Measurements from ENCODE around the gene CACNB3. TPM values are rescaled to one million over a fixed set of nuclear protein-coding genes. Genes with fewer than 3 reads are reported as not detected.

CACNB3 gene
- total and polyA plus RNA-seq, 4 donors = 0.92 to 1.9 (median 1.2) TPM

- Histone ChIP-seq H3K4me3 (ENCODE audit: low read depth in 1 of 3, low read length in 3 of 3) (no peak overlapping the region), H3K27me3 (ENCODE audit: control insufficient read depth in 4 of 4, insufficient read depth in 4 of 4, low read length in 3 of 4) (no peaks in the 10 kb centered on the region), H3K36me3 (ENCODE audit: control insufficient read depth in 4 of 4, insufficient read depth in 3 of 4, low read depth in 1 of 4, low read length in 3 of 4) (peaks cover 7 to 30% (median 23%) of the 10 kb centered on the region in 4 donors), H3K9ac (ENCODE audit: low read depth in 1 of 2, low read length in 2 of 2) (no peak overlapping the region), H3K4me1 (ENCODE audit: control insufficient read depth in 4 of 4, insufficient read depth in 4 of 4, low read length in 3 of 4) (no peaks in the 10 kb centered on the region), H3K27ac (ENCODE audit: low read depth in 1 of 2, low read length in 2 of 2) (no peak overlapping the region), H3K9me3 (ENCODE audit: control insufficient read depth in 4 of 4, low read length in 3 of 4) (no peaks in the 10 kb centered on the region)
- 88% methylated on average over 15 of the region's 15 CpGs for WGBS
- DNase-seq (ENCODE audit: low spot score) = no peak
- TF ChIP-seq YY1 (IDR thresholded peaks at IDR 0.05) = no peak
- no peak for TF ChIP-seq FOXA2 (IDR thresholded peaks at IDR 0.05)
- TF ChIP-seq, protein P1, sequence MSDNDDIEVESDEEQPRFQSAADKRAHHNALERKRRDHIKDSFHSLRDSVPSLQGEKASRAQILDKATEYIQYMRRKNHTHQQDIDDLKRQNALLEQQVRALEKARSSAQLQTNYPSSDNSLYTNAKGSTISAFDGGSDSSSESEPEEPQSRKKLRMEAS (IDR thresholded peaks at IDR 0.05) = no peak
- no peak for TF ChIP-seq FOXA1 (IDR thresholded peaks at IDR 0.05)
- no peak for TF ChIP-seq RXRA (IDR thresholded peaks at IDR 0.05)
- TF ChIP-seq TAF1 (conservative IDR thresholded peaks at IDR 0.05) = no peak
- TF ChIP-seq HNF4A (conservative IDR thresholded peaks at IDR 0.05) = no peak
- TF ChIP-seq, protein P2, sequence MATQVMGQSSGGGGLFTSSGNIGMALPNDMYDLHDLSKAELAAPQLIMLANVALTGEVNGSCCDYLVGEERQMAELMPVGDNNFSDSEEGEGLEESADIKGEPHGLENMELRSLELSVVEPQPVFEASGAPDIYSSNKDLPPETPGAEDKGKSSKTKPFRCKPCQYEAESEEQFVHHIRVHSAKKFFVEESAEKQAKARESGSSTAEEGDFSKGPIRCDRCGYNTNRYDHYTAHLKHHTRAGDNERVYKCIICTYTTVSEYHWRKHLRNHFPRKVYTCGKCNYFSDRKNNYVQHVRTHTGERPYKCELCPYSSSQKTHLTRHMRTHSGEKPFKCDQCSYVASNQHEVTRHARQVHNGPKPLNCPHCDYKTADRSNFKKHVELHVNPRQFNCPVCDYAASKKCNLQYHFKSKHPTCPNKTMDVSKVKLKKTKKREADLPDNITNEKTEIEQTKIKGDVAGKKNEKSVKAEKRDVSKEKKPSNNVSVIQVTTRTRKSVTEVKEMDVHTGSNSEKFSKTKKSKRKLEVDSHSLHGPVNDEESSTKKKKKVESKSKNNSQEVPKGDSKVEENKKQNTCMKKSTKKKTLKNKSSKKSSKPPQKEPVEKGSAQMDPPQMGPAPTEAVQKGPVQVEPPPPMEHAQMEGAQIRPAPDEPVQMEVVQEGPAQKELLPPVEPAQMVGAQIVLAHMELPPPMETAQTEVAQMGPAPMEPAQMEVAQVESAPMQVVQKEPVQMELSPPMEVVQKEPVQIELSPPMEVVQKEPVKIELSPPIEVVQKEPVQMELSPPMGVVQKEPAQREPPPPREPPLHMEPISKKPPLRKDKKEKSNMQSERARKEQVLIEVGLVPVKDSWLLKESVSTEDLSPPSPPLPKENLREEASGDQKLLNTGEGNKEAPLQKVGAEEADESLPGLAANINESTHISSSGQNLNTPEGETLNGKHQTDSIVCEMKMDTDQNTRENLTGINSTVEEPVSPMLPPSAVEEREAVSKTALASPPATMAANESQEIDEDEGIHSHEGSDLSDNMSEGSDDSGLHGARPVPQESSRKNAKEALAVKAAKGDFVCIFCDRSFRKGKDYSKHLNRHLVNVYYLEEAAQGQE (IDR thresholded peaks at IDR 0.05) = no peak
- TF ChIP-seq RAD21 (IDR thresholded peaks at IDR 0.05) = no peak
- TF ChIP-seq NR2F2 (IDR thresholded peaks at IDR 0.05) = no peak
- TF ChIP-seq, protein P3, sequence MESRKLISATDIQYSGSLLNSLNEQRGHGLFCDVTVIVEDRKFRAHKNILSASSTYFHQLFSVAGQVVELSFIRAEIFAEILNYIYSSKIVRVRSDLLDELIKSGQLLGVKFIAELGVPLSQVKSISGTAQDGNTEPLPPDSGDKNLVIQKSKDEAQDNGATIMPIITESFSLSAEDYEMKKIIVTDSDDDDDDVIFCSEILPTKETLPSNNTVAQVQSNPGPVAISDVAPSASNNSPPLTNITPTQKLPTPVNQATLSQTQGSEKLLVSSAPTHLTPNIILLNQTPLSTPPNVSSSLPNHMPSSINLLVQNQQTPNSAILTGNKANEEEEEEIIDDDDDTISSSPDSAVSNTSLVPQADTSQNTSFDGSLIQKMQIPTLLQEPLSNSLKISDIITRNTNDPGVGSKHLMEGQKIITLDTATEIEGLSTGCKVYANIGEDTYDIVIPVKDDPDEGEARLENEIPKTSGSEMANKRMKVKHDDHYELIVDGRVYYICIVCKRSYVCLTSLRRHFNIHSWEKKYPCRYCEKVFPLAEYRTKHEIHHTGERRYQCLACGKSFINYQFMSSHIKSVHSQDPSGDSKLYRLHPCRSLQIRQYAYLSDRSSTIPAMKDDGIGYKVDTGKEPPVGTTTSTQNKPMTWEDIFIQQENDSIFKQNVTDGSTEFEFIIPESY (IDR thresholded peaks at IDR 0.05) = no peak
Observed at GRCh38 chr12:48826209-48826855, 8.0 kb downstream of the CACNB3 start.

- no peak overlapping the region for H3K27ac ChIP-seq (ENCODE audit: low read depth in 1 of 2, low read length in 2 of 2)
- no peak overlapping the region for H3K4me3 ChIP-seq (ENCODE audit: low read depth in 1 of 3, low read length in 3 of 3)
- no peaks in the 10 kb centered on the region for H3K9me3 ChIP-seq (ENCODE audit: control insufficient read depth in 4 of 4, low read length in 3 of 4)
- DNase-seq (ENCODE audit: low spot score) = no peak
- H3K27me3 ChIP-seq (ENCODE audit: control insufficient read depth in 4 of 4, insufficient read depth in 4 of 4, low read length in 3 of 4) = no peaks in the 10 kb centered on the region
- WGBS = 85% methylated on average over 8 of the region's 8 CpGs
- no peak overlapping the region for H3K9ac ChIP-seq (ENCODE audit: low read depth in 1 of 2, low read length in 2 of 2)
- peaks cover 11 to 37% (median 30%) of the 10 kb centered on the region in 4 donors for H3K36me3 ChIP-seq (ENCODE audit: control insufficient read depth in 4 of 4, insufficient read depth in 3 of 4, low read depth in 1 of 4, low read length in 3 of 4)
- H3K4me1 ChIP-seq (ENCODE audit: control insufficient read depth in 4 of 4, insufficient read depth in 4 of 4, low read length in 3 of 4) = no peaks in the 10 kb centered on the region
- TF ChIP-seq, protein P1 (IDR thresholded peaks at IDR 0.05) = no peak
- TF ChIP-seq EGR1 (IDR thresholded peaks at IDR 0.05; ENCODE audit: low read depth in 2 of 2) (no peak), HNF4G (IDR thresholded peaks at IDR 0.05) (no peak), NR2F2 (IDR thresholded peaks at IDR 0.05) (no peak), FOXA1 (IDR thresholded peaks at IDR 0.05) (no peak), ATF3 (IDR thresholded peaks at IDR 0.05) (no peak), FOXA2 (IDR thresholded peaks at IDR 0.05) (no peak), SP1 (IDR thresholded peaks at IDR 0.05) (no peak), GABPA (IDR thresholded peaks at IDR 0.05 in 1 of 2, conservative IDR thresholded peaks at IDR 0.05 in 1 of 2) (no peak), RAD21 (IDR thresholded peaks at IDR 0.05) (no peak), TAF1 (conservative IDR thresholded peaks at IDR 0.05) (no peak), HNF4A (conservative IDR thresholded peaks at IDR 0.05) (no peak)
- TF ChIP-seq, protein P3 (IDR thresholded peaks at IDR 0.05) = no peak
- TF ChIP-seq, protein P2 (IDR thresholded peaks at IDR 0.05) = no peak
Observed at GRCh38 chr12:48827026-48827425, 8.7 kb downstream of the CACNB3 start.

Data from liver (tissue), 9 donors.